ENCODE measurements around the gene BPNT1. TPM values are rescaled to one million over a fixed set of nuclear protein-coding genes. Genes with fewer than 3 reads are reported as not detected.
A peak's percentile ranks its signal among the peaks of the same experiment; 100 is the strongest.
"Not testable (repeated sequence)": the region's sequence is repeated elsewhere in the genome, so short reads cannot be mapped to it uniquely, and the experiment has no call there.

The BPNT1 gene
- polyA plus RNA-seq, 1 donor: 24.1 TPM

DNA sequence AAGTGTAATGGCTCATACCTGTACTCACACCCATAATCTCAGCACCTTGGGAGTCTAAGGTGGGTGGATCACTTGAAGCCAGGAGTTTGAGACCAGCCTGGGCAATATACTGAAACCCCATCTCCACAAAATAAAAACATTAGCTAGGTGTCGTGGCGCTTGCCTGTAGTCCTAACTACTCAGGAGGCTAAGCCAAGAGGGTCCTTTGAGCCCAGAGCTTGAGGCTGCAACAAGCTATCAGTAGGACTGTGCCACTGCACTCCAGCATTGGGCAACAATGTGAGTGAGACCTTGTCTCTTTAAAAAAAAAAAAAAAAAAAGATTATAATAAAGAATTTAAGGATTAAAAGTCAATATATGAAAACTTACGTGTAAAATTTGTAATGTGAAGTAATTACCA lies 11.7 kb downstream of the BPNT1 start:
- DNase-seq (ENCODE audit: low read depth): no peak

- DNase-seq (ENCODE audit: low read depth): no peak
These were observed 12.5 kb downstream of the BPNT1 start for GRCh38 chr1:220076861-220077762.

DNA sequence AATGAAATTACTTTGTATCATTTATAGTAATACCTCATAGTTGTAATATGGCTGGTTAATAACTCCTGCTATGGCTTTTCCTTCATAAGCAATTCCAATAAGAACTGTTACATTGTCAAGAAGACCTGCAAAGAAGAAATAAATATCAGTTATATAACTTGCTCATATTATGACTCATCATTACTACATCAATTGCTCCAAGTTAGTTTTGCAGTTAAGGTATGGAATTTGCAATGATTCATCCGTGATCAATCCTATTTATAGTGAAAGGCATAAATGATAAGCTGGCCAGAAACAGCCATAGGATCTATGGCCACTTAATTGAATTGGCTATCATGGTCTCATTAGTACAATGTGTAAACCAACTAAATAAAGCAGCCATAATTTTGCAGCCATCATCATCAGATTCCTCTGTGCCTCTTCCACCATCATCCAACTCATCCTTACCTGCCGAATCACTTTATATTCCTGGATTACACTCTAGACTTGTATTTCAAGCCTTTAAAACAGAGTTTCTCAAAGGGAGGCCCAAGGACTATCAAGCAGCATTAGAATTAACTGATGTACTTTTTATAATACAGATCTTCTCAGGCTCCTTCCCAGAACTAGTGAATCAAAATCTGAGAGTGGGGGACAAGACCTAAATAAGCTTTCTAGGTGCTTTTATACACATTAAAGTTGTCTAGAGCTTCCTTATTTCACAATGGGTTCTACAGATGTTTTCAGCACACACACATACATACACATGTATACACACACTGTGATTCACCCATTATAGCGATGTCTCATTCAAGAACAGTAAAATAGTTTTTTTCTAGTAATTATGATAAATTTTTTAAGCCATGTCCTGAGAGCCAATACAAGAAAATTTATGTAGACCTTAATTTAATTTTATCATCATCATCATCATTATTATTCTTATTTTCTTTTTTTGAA lies 22.1 kb downstream of the BPNT1 start:
- DNase-seq (ENCODE audit: low read depth): no peak

- DNase-seq (ENCODE audit: low read depth): no peak
These were observed 27.0 kb downstream of the BPNT1 start for GRCh38 chr1:220062629-220063028.

DNA sequence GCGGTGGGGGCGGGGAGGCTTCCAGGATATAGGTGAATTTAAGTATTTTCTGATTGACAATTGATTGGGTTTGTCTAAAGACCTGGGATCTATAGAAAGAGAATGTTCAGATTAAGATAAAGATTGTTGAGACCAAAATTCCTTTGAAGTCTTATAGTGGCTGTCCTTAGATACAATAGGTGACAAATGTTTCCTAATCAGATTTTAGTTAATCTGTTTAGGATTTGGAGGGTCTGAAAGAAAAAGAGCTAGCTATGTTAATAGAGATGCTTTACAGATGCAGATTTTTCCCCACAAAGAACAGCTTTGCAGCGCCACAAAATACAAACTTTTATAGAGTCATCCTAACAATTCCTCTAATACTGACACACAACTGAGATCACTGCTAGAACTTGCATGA lies 28.7 kb downstream of the BPNT1 start:
- DNase-seq (ENCODE audit: low read depth): no peak

- no peak for DNase-seq (ENCODE audit: low read depth)
These were observed 33.2 kb downstream of the BPNT1 start for GRCh38 chr1:220056374-220056773.

- peak; percentile 95 for DNase-seq (ENCODE audit: low read depth)
These were observed 43.3 kb downstream of the BPNT1 start, which contains the start of gene EPRS1 for GRCh38 chr1:220046052-220046930. Gene EPRS1 (minus strand): TSS chr1:220046505. CDS start chr1:220046388, 117 bp downstream.

- DNase-seq (ENCODE audit: low read depth): no peak
These were observed 44.1 kb downstream of the BPNT1 start for GRCh38 chr1:220045356-220046051.

- DNase-seq (ENCODE audit: low read depth): no peak
These were observed 44.8 kb downstream of the BPNT1 start for GRCh38 chr1:220044678-220045355.

- no peak for DNase-seq (ENCODE audit: low read depth)
These were observed 45.9 kb downstream of the BPNT1 start for GRCh38 chr1:220043646-220044045.

DNA sequence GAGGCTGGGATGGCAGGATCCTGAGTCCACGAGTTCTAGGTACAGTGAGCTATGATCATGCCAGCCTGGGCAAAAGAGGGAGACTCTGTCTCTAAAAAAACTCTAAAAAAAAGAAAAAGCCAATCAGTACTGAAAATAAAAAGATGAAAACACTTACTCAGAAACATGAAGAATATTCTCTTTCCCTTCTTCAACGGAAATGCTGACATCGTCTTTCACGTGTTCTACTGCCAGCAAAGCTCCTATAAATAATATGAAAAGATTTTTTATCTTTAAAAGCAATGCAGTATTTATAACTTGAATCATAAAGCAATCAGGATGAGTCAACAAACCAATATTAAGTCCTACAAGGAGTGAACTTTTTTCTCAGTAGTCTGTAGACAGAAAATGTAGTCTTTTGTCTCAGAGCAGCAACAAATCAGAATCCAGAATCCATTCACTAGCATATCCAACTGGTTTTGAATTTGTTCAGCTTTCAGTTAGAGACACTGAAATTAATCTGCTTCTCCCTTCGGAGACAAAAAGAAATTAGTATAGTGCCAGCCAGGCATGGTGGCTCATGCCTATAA lies 49.5 kb downstream of the BPNT1 start:
- DNase-seq (ENCODE audit: low read depth): no peak

DNA sequence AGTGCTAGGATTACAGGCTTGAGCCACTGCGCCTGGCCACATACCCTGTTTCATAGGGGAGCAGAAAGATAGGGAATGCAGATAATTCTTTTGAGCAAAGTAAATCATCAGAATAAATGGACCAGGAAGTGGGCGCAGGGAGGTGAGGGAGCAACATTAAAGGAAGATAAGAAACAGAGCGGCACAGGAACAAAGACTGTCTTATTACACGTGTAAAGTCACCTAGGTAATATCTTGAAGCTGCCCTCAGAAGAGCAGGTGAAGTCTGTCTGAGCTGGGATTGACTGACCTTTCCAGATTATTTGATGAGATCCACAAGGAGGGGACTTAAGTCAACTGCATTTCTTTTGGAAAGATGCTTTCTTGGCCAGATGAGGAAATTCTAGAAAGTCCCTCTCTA lies 50.9 kb downstream of the BPNT1 start:
- DNase-seq (ENCODE audit: low read depth): no peak

- not testable (repeated sequence) for DNase-seq (ENCODE audit: low read depth)
These were observed 51.8 kb downstream of the BPNT1 start for GRCh38 chr1:220037810-220038209.

- no peak for DNase-seq (ENCODE audit: low read depth)
These were observed 56.7 kb downstream of the BPNT1 start for GRCh38 chr1:220032911-220033310.

DNA sequence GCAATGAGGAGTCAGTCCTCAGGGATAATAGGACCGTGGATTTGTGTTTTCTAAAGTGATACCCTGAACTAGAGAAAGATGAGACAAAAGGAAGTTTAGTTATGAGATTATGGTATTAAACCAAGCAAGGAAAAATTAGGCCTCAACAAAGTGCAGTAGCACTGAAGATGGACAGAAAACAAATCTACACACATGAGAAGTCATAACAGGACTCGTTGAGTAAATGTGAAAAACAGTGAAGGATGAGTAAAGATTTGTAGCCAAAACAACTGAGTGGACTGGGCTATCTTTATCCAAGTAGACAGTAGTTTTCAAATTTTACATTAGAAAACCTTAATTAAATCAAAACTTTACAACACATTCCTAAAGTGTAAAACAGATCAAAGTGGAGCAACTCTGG lies 58.3 kb downstream of the BPNT1 start:
- no peak for DNase-seq (ENCODE audit: low read depth)

DNA sequence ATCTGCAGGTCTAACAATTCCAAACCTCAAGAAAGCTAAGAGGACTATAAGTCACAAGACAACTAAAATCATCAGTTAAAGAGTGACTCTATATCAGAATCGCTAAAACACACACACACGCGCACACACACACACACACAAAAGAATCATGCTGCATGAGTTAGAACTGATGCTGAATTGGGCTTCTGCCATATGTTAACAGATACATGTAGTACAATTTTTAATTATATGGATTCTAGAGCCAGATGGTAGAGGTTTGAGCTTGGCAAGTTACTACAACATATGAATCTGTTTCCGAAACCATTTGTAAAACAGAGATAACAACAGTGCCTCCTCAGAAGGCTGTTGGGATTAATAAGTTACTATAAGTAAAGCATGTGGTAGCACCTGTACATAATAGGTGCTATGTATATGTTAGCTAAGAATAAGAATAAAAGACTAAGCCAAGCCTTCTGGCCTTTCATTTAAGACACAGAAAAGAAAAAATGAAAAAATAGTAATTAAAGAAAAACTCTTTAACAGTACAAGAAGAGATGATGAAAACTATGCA lies 61.2 kb downstream of the BPNT1 start:
- DNase-seq (ENCODE audit: low read depth): no peak

- DNase-seq (ENCODE audit: low read depth): no peak
These were observed 70.5 kb downstream of the BPNT1 start for GRCh38 chr1:220019071-220019470.

DNA sequence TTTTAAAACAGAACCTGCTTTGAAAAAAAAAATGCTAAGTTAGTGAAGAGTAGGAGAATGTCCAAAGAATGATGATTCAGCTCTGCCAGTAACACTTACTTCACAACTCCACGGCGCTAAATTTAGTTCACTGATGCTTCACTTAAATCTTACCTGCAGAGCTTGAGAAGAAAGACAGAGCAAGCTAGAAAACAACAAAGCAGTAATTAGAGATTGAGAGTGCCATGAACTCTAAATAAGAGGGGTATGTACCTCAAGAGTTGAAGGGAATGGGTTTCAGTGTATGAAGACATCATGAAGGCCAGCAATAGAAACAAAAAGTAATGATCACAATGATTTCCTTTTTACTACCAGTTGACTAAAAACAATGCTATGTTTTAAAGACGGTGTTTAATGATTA lies 76.1 kb downstream of the BPNT1 start:
- no peak for DNase-seq (ENCODE audit: low read depth)

DNA sequence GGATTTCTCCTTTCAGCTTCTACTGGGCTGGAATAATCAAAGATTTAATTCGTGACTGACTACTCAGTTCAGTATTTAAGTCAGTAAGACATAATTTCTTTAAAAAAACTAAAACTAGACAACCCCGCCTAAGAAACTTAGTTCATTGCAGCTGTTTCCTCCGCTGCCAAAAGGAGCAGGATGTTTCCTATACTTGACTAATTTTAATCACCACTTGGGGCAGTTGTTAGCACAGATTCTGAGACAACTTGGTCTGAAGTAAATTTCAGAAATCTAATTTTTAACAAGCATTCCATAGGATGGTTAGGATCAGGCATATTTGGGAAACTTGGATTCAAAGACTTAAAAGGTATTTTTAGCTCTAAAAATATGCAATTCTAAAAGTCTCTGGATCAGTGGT lies 77.3 kb downstream of the BPNT1 start:
- peak; percentile 6 for DNase-seq (ENCODE audit: low read depth)

GRCh38 chr1:220011620-220012019 lies 78.0 kb downstream of the BPNT1 start:
- DNase-seq (ENCODE audit: low read depth): no peak

Measured in forelimb muscle (tissue), 1 donor.